Ishikawa (cell line): ENCODE data around the gene FAM114A1.

ENCODE experiments used
- EGR1 ChIP-seq: IDR thresholded peaks from 2 replicates; pipeline ENCODE4 v1.6.1; 2012
- FOXM1 ChIP-seq: IDR thresholded peaks from 2 replicates; pipeline ENCODE4 v1.6.1; 2012; ENCODE audit warnings: low read depth, borderline replicate concordance
- MAX ChIP-seq: IDR thresholded peaks from 2 replicates; pipeline ENCODE4 v1.6.1; 2012
- REST ChIP-seq: IDR thresholded peaks from 2 replicates; pipeline ENCODE4 v1.6.1; 2012; ENCODE audit warnings: low read depth, mild to moderate bottlenecking
- TAF1 ChIP-seq: IDR thresholded peaks from 2 replicates; pipeline ENCODE4 v1.6.1; 2012; ENCODE audit warnings: low read depth, mild to moderate bottlenecking
- TCF12 ChIP-seq: IDR thresholded peaks from 2 replicates; pipeline ENCODE4 v1.6.1; 2012; ENCODE audit warnings: low read depth
- USF1 ChIP-seq: IDR thresholded peaks from 2 replicates; pipeline ENCODE4 v1.6.1; 2012
- YY1 ChIP-seq: IDR thresholded peaks from 2 replicates; pipeline ENCODE4 v1.6.1; 2012; ENCODE audit warnings: low read depth

- TF ChIP-seq TCF12 (no peak), YY1 (no peak), REST (no peak), EGR1 (no peak), MAX (no peak), FOXM1 (no peak), TAF1 (no peak), USF1 (no peak)
Measured at GRCh38 chr4:38842994-38843393, 24.6 kb upstream of the FAM114A1 start.
